ENCODE data around the gene CYP2D6. TPM values are rescaled to one million over a fixed set of nuclear protein-coding genes. Genes with fewer than 3 reads are reported as not detected.

The CYP2D6 gene
- total and polyA plus RNA-seq, 12 donors = 0.12 to 0.95 (median 0.25) TPM; not detected in 8

GRCh38 chr22:42080287-42080686 lies 50.3 kb downstream of the CYP2D6 start:
- TF ChIP-seq, protein P1, sequence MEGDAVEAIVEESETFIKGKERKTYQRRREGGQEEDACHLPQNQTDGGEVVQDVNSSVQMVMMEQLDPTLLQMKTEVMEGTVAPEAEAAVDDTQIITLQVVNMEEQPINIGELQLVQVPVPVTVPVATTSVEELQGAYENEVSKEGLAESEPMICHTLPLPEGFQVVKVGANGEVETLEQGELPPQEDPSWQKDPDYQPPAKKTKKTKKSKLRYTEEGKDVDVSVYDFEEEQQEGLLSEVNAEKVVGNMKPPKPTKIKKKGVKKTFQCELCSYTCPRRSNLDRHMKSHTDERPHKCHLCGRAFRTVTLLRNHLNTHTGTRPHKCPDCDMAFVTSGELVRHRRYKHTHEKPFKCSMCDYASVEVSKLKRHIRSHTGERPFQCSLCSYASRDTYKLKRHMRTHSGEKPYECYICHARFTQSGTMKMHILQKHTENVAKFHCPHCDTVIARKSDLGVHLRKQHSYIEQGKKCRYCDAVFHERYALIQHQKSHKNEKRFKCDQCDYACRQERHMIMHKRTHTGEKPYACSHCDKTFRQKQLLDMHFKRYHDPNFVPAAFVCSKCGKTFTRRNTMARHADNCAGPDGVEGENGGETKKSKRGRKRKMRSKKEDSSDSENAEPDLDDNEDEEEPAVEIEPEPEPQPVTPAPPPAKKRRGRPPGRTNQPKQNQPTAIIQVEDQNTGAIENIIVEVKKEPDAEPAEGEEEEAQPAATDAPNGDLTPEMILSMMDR (IDR thresholded peaks at IDR 0.05) = no peak
- Histone ChIP-seq H3K4me3 (peak overlapping the region; percentile 50 to 79 (median 66)), H3K4me1 (peaks cover 5 to 63% (median 36%) of the 10 kb centered on the region in 9 donors), H3K27ac (peak overlapping the region; percentile 92 to 100 (median 98)), H3K36me3 (peaks cover 0 to 64% (median 4%) of the 10 kb centered on the region in 9 donors), H3K9me3 (no peaks in the 10 kb centered on the region), H3K27me3 (no peaks in the 10 kb centered on the region)
- DNase-seq (no peak), ATAC-seq (peak in 2 of 8 donors; percentile 17 to 28)
- WGBS, 2 donors = 3% methylated on average over 14 of the region's 14 CpGs
- intact Hi-C loops (cut with DNase I) = loop anchor here in 2 of 10 donors (1.0 kb wide), 1 partner anchor 10 kb away; the partner anchor contains the start of gene NDUFA6 (in 2 of the 2)

GRCh38 chr22:42079319-42080251 lies 51.0 kb downstream of the CYP2D6 start, which contains the start of gene SMDT1:
SMDT1 (plus strand) TSS chr22:42079700; CDS start chr22:42079769, 69 bp downstream.
- peaks cover 5 to 63% (median 35%) of the 10 kb centered on the region in 9 donors for H3K4me1 ChIP-seq
- H3K36me3 ChIP-seq = peaks cover 0 to 57% (median 4%) of the 10 kb centered on the region in 9 donors
- peak; percentile 99 to 100 for DNase-seq
- intact Hi-C loops (cut with DNase I) = loop anchor here in 6 of 10 donors (1.0 to 10.0 kb wide), 3 partner anchors 11 to 385 kb away; partner anchors contain the start of genes NDUFA6 (in 4 of the 6), SREBF2 (in 2 of the 6) and MEI1 (in 1 of the 6)
- H3K27ac ChIP-seq = peak within 1 kb of the TSS; percentile 92 to 100 (median 98)
- no peaks in the 10 kb centered on the region for H3K27me3 ChIP-seq
- TF ChIP-seq, protein P1 (IDR thresholded peaks at IDR 0.05) = peak in 1 of 9 donors; percentile 5
- H3K9me3 ChIP-seq = no peaks in the 10 kb centered on the region
- peak; percentile 93 to 96 (median 94) for ATAC-seq
- peak within 1 kb of the TSS; percentile 50 to 79 (median 66) for H3K4me3 ChIP-seq
- WGBS, 2 donors = 0 to 1% methylated on average over 71 of the region's 71 CpGs

GRCh38 chr22:42078469-42079318 lies 51.9 kb downstream of the CYP2D6 start:
- Histone ChIP-seq H3K4me1 (peaks cover 9 to 69% (median 42%) of the 10 kb centered on the region in 9 donors), H3K9me3 (no peaks in the 10 kb centered on the region), H3K27ac (peak overlapping the region; percentile 92 to 100 (median 98)), H3K36me3 (peaks cover 0 to 48% (median 4%) of the 10 kb centered on the region in 9 donors), H3K4me3 (peak overlapping the region in 9 of 10 donors; percentile 50 to 79 (median 68)), H3K27me3 (no peaks in the 10 kb centered on the region)
- DNase-seq = no peak
- intact Hi-C loops (cut with DNase I) = loop anchor here in 5 of 10 donors (1.0 to 10.0 kb wide), 3 partner anchors 12 to 384 kb away; partner anchors contain the start of genes NDUFA6 (in 2 of the 5), SREBF2 (in 2 of the 5) and MEI1 (in 1 of the 5)
- TF ChIP-seq, protein P1 (IDR thresholded peaks at IDR 0.05) = no peak
- WGBS, 2 donors = 27 to 33% methylated on average over 24 of the region's 24 CpGs
- peak; percentile 5 to 46 (median 14) for ATAC-seq
